Upper lobe of right lung (tissue), 1 donor: ENCODE data around the gene PRDM16. TPM values are rescaled to one million over a fixed set of nuclear protein-coding genes. Genes with fewer than 3 reads are reported as not detected.

Source experiments
- ATAC-seq: fragments of 200-7000 bp; cut with Tn5 transposase; one replicate; pipeline ENCODE4 v1.9.1; 2020; ENCODE audit warnings: mild to moderate bottlenecking, moderate library complexity
- DNase-seq: peaks from one replicate; pipeline ENCODE4 v3.0.0-alpha.2; 2020
- H3K27ac ChIP-seq: fragments of 200-600 bp; one replicate; pipeline ENCODE4 v1.8.0; 2022
- H3K27me3 ChIP-seq: fragments of 200-600 bp; one replicate; pipeline ENCODE4 v1.8.0; 2022; ENCODE audit warnings: mild to moderate bottlenecking
- H3K36me3 ChIP-seq: fragments of 200-600 bp; one replicate; pipeline ENCODE4 v1.8.0; 2022
- H3K4me1 ChIP-seq: fragments of 200-600 bp; one replicate; pipeline ENCODE4 v1.8.0; 2022
- H3K4me3 ChIP-seq: fragments of 200-600 bp; one replicate; pipeline ENCODE4 v1.8.0; 2022; ENCODE audit warnings: mild to moderate bottlenecking
- H3K9me3 ChIP-seq: fragments of 200-600 bp; one replicate; pipeline ENCODE4 v1.8.0; 2022
- intact Hi-C: fragments of 100-400 bp; cut with DNase I; formaldehyde crosslinking; loops from one replicate; pipeline ENCODE4 v1.11.0; 2022
- total RNA-seq: library from RNA; stranded (reverse); fragmentation: NEBNext Ultra II Directional; extraction: Animal tissue kit (Norgen Biotek cat#: 25700); gene quantifications from one replicate; pipeline ENCODE4 v1.2.1, GENCODE V29; 2021
- TF ChIP-seq, protein P1 (sequence below): fragments of 200-600 bp; IDR thresholded peaks from one replicate; pipeline ENCODE4 v1.8.0; 2022; ENCODE audit warnings: antibody characterized with exemption
- donor health status: DM: no; HTN: yes; CAD: no; lungs with severe emphysema.

The PRDM16 gene
- total RNA-seq, 1 donor from 2014 or later = 21.0 TPM

DNA sequence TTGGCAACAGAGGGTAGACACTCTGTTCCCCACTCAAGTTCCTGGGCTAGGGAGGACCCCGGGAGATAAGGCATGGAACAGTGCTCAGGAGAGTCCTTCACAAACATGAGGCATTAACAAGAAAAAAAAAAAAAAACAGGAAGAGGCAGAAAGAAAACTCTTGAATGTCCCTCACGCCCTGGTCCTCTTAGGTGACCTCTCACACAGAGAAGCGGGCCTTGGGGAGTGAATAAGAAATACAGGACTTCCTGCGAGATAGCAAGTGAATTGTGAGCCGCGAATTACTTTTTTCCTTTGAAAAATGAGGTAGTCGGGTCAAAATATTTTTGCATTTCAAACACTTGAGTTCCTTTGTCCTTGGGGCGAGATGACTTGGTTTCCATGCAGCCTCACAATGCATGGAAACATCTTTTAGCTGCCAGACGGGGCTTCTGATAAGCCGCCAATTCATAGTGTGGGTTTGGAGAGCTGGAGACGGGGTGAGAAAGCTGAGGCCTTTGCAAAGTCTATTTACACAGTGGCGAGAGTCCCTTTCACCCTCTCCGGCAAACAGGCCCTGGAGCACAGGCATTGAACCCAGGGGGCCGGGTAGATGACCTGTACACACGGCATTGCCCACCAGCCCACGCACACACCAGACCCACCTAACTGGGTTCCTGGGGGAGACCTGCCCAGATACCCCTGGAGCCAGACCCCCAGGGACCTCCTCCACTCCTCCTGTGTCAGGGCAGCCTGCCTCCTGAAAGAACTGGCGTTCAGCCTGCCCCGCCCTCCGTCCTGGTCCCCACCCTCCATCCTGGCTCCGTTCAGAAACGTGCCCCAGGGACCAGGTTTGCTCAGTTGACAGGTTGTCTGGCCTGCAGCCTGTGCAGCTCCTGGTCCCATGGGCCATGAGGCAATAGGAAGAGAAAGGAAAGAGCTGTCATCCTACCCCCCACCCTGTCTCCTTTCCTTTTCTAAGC lies 192.3 kb downstream of the PRDM16 start:
- DNase-seq (no peak), ATAC-seq (no peak)
- intact Hi-C loops = no loop called here

DNA sequence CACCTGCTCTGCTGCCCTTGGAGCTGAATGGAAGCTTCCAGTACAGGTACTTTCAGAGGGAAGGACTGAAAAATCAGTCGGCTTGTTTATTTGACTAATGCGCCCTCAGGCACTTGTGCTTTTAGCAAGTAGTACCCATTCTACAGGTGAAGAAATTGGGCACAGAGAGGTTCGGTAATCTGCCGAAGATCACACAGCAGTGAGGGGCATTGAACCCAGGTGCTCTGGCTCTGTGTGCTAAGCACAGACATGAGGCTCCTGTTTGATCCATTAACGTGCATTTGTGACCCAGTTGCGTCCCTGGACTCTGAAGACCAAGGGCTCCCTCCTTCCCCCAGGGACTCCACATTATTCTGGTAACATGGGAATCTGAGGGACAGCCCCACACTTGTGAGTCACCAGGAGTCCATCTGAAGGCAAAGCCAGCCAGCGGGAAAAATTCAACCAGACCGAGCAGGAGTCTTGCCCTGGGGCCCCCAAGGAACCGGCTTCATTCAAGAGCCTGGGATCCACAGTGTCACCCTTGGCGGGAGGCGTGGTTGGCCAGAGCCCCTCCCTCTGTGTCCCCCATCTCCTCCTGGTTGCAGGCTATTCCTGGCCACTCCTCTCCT lies 193.1 kb downstream of the PRDM16 start:
- no peaks in the 10 kb centered on the region for H3K9me3 ChIP-seq
- no peaks in the 10 kb centered on the region for H3K4me1 ChIP-seq
- DNase-seq (no peak), ATAC-seq (no peak)
- TF ChIP-seq, protein P1, sequence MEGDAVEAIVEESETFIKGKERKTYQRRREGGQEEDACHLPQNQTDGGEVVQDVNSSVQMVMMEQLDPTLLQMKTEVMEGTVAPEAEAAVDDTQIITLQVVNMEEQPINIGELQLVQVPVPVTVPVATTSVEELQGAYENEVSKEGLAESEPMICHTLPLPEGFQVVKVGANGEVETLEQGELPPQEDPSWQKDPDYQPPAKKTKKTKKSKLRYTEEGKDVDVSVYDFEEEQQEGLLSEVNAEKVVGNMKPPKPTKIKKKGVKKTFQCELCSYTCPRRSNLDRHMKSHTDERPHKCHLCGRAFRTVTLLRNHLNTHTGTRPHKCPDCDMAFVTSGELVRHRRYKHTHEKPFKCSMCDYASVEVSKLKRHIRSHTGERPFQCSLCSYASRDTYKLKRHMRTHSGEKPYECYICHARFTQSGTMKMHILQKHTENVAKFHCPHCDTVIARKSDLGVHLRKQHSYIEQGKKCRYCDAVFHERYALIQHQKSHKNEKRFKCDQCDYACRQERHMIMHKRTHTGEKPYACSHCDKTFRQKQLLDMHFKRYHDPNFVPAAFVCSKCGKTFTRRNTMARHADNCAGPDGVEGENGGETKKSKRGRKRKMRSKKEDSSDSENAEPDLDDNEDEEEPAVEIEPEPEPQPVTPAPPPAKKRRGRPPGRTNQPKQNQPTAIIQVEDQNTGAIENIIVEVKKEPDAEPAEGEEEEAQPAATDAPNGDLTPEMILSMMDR = no peak
- no peaks in the 10 kb centered on the region for H3K36me3 ChIP-seq
- no peaks in the 10 kb centered on the region for H3K27me3 ChIP-seq
- no peak overlapping the region for H3K4me3 ChIP-seq
- intact Hi-C loops = no loop called here
- no peak overlapping the region for H3K27ac ChIP-seq

More for the DNA sequence above, 192.3 kb downstream of the PRDM16 start:
- Histone ChIP-seq H3K9me3 (no peaks in the 10 kb centered on the region), H3K27me3 (no peaks in the 10 kb centered on the region), H3K36me3 (no peaks in the 10 kb centered on the region), H3K4me3 (no peak overlapping the region), H3K4me1 (no peaks in the 10 kb centered on the region), H3K27ac (no peak overlapping the region)
- TF ChIP-seq, protein P1 = no peak

DNA sequence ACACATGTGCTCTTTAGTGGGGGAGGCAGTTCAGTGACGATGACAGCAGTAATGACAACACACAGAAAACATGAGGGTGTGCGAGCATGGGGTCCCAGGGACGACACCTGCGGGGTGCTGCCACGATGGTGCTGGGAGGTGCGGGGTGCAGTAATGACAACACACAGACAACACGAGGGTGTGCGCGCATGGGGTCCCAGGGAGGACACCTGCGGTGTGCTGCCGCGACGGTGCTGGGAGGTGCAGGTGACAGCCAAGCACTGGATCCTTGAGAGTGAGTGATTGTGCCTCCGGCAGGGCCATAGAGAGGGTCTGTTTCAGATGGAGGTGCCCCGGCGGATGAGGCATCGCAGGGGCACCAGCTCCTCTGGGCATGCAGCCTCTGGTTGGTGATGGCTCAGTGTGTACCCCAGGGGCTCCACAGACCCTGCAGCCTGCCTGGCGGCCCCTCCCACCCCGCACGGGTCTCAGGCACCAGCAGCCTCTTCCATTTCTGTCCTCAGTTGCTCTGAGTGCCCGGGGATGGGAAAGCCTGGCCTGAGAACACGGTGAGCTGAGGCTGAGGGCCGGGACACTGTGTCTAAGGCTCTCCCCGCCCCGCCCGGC lies 193.8 kb downstream of the PRDM16 start:
- Histone ChIP-seq H3K27ac (no peak overlapping the region), H3K4me1 (no peaks in the 10 kb centered on the region)
- no peak for DNase-seq

DNA sequence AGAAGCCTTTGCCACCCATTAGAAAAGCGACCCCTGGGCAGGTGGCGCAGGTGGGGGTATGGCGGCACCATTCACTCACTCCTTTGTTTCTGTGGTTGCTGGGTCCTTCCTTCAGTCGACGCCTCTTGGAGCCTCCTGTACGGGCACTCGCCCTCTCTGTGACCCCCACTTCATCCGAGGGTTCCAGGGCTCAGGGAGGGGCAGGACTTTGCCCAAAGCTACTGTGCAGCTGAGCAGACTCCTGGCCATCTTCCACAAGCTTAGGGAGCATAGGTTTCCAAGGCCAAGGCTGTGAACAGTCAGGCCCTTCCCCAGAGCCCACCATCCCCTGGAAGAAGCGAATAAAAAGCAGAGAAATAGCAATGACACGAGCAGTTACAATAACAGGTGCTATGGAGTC lies 194.8 kb downstream of the PRDM16 start:
- intact Hi-C loops = no loop called here
- H3K27me3 ChIP-seq = no peaks in the 10 kb centered on the region
- TF ChIP-seq, protein P1 = no peak

More for the DNA sequence above, 193.8 kb downstream of the PRDM16 start:
- no peak for ATAC-seq
- no peaks in the 10 kb centered on the region for H3K36me3 ChIP-seq
- TF ChIP-seq, protein P1 = no peak
- no peak overlapping the region for H3K4me3 ChIP-seq
- no peaks in the 10 kb centered on the region for H3K27me3 ChIP-seq
- intact Hi-C loops = no loop called here
- H3K9me3 ChIP-seq = no peaks in the 10 kb centered on the region

DNA sequence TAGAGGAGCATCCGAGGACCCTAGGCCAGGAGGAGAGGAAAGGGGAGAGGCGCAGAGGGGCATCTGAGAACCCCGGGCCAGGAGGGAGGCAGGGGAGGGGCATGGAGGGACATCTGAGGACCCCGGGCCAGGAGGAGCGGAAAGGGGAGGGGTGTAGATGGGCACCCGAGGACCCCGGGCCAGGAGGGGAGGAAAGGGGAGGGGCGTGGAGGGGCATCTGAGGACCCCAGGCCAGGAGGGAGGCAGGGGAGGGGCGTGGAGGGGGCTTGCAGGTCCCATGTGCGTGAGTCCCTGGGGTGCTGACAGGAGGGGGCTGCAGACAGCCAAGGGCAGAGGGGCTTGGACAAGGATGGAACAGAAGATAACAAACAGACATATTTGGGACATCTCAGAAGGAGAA lies 195.5 kb downstream of the PRDM16 start:
- H3K9me3 ChIP-seq = no peaks in the 10 kb centered on the region
- ATAC-seq (no peak), DNase-seq (no peak)
- intact Hi-C loops = no loop called here
- no peaks in the 10 kb centered on the region for H3K27me3 ChIP-seq
- H3K36me3 ChIP-seq = no peaks in the 10 kb centered on the region
- no peaks in the 10 kb centered on the region for H3K4me1 ChIP-seq
- no peak overlapping the region for H3K27ac ChIP-seq
- TF ChIP-seq, protein P1 = no peak
- H3K4me3 ChIP-seq = no peak overlapping the region

More for the DNA sequence above, 194.8 kb downstream of the PRDM16 start:
- DNase-seq (no peak), ATAC-seq (no peak)
- Histone ChIP-seq H3K36me3 (no peaks in the 10 kb centered on the region), H3K4me3 (no peak overlapping the region), H3K4me1 (no peaks in the 10 kb centered on the region), H3K27ac (no peak overlapping the region), H3K9me3 (no peaks in the 10 kb centered on the region)
